C4-2B (cell line): ENCODE results near the gene MCCC1.

Experiments
- ZFX ChIP-seq: fragments of 450-650 bp; IDR thresholded peaks from 2 replicates; pipeline ENCODE4 v1.6.1; 2017
- TF ChIP-seq, protein P1 (sequence below): fragments of 450-650 bp; conservative IDR thresholded peaks from 2 replicates; pipeline ENCODE4 v1.5.1; 2017; ENCODE audit warnings: mild to moderate bottlenecking

DNA sequence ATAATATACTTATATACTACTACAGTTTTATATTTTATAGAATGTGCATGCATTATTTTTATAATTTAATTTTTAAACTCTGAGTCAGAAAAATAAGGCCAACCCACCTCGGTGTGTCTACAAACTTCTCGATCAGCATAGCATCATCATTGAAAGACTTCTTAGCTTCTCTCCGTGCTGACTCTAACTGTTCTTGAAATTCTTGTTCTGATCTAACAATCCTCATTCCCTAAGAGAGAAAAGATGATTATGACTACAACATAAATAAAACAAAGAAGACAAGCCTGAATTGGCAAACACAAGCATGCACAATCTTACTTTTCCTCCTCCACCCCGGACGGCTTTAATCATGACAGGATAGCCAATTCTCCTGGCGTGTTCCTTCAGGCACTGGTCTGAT is 28.4 kb downstream of the MCCC1 start:
- TF ChIP-seq, protein P1, sequence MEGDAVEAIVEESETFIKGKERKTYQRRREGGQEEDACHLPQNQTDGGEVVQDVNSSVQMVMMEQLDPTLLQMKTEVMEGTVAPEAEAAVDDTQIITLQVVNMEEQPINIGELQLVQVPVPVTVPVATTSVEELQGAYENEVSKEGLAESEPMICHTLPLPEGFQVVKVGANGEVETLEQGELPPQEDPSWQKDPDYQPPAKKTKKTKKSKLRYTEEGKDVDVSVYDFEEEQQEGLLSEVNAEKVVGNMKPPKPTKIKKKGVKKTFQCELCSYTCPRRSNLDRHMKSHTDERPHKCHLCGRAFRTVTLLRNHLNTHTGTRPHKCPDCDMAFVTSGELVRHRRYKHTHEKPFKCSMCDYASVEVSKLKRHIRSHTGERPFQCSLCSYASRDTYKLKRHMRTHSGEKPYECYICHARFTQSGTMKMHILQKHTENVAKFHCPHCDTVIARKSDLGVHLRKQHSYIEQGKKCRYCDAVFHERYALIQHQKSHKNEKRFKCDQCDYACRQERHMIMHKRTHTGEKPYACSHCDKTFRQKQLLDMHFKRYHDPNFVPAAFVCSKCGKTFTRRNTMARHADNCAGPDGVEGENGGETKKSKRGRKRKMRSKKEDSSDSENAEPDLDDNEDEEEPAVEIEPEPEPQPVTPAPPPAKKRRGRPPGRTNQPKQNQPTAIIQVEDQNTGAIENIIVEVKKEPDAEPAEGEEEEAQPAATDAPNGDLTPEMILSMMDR: no peak
- no peak for TF ChIP-seq ZFX
